Superior temporal gyrus (tissue), 1 donor: ENCODE data around the gene FAM20A.
A peak's percentile ranks its signal among the peaks of the same experiment; 100 is the strongest.
"Not testable (repeated sequence)": the region's sequence is repeated elsewhere in the genome, so short reads cannot be mapped to it uniquely, and the experiment has no call there.

Experiments
- DNase-seq: peaks from one replicate; pipeline ENCODE4 v3.0.0-alpha.2; 2016; ENCODE audit errors: extremely low spot score

Gene FAM20A

DNA sequence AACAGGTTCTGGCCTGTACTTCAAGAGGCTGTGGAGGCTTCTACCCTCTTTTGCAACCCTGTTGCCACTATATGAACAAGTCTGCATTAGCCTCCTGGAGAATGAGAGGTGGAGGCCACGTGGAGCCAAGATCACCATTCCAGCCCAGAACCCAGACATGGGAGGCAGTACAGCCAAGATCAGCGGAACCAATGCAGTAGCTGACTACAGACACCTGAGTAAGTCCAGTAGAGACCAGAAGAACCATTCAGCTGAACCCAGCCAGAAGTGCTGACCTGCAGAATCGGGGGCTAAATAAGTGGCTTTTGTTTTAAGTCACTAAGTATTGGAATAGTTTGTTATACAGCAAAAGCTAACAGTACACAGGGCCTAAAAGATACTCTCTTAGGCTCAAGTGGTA is 12.1 kb downstream of the FAM20A start:
- no peak for DNase-seq

DNA sequence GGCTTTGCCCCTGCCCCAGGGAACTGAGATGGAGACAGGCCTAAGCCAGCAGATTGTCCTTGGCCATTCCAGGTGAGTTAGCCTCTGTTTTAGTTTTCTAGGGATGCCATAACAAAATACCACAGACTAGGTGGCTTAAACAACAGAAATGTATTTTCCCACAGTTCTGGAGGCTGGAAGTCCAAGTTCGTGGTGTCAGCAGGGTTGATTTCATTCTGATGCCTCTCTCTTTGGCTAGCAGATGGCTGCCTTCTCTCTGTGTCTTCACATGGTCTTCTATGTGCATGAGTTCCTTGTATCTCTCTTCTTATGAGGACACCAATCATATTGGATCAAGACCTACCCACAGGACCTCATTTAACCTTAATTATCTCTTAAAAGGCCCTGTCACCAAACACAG is 12.8 kb downstream of the FAM20A start:
- DNase-seq: no peak

DNA sequence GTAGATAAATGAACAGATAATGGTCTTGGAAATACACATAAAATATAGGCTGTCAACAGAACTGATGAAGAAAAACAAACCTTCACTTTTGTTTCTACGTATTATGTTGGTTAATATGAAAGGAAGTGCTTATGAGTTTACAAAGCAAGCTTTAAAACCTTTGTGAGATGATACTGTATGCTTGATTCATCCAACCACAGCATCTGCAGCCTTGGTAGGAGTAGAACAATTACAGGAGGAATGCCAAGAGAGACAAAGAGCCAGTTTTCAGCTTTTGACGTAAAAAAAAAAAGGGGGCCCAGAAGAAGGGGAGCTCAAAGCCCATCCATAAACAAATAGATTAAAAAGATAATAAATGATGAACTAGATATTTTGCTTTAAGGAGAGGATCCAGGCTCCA is 13.3 kb downstream of the FAM20A start:
- DNase-seq: no peak

DNA sequence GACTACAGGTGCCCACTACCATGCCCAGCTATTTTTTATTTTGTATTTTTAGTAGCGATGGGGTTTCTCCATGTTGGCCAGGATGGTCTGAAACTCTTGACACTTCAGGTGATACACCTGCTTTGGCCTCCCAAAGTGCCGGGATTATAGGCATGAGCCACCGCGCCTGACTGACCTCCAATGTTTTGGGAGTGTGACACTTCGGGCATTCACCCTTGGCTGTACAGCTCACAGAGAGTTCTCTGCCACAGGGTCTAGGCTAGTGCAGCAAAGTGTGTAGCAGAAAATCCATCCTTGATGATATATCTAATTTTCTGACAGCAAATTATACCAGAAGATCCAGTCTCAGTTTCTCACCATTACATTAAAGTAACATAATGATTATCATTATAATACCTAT is 14.1 kb downstream of the FAM20A start:
- DNase-seq: no peak

DNA sequence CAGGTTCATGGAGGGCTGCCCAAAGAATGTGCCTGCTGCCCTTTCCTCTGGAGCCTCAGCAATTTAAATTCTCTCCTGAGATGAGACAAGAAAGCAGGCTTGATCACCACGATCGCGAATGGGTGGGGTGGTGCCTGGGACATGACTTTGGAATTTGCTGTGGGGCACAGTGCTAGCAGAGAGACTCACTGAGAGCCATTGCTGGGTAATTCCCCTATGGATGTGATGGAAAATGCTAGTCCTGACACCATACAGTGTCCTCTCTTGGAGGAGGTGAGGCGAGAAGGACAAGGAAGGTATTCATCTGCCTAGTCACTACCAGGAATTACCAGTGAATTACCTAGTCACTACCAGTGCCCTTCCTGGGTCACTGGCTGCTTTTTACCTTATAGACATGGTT is 15.5 kb downstream of the FAM20A start:
- no peak for DNase-seq

DNA sequence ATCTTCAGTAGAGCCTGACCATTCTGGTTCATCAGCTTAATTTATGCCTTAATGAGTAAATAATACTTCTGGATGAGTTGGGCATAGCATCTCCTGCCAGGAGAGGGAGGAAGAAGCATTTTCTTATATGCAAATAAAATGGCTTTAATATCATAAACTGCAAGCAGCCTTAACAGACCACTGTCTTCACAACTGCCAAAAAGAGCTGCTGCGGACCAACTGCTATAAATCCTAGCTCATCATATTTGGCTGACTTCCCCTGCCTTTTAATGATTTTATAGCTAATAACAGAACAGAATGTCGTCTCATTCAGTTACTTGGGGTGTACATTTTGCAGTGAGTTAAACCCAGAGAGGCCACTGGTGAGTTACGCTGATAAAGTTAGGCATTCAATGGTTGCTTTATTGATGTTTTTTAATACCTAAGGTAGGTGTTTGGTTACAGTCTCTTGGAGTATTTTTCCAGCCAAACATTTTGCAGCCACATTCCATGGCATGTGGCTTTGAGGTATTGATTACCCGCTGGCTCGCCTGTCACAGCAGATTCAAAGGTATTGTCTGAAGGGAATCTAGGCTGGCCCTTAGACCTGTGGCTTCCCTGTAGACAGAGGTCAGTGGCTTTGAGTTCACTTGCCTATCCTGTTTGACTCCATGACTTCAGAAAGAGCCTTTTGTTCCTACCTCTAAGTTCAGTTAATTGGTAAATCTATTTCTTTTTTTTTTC is 16.4 kb downstream of the FAM20A start:
- DNase-seq: no peak

DNA sequence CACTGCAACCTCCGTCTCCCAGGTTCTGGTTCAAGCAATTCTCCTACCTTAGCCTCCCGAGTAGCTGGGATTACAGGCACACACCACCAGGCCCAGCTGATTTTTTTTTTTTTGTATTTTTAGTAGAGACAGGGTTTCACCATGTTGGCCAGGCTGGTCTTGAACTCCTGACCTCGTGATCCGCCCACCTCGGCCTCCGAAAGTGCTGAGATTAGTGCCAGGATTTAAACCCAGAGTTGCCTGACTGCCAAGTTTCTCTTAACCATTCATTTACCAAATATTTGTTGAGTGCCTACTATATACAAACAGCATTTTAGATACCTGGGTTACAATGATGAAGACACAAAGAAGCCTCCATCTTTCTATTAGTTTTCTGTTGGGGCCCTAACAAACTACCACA is 18.3 kb downstream of the FAM20A start:
- DNase-seq: not testable (repeated sequence)

DNA sequence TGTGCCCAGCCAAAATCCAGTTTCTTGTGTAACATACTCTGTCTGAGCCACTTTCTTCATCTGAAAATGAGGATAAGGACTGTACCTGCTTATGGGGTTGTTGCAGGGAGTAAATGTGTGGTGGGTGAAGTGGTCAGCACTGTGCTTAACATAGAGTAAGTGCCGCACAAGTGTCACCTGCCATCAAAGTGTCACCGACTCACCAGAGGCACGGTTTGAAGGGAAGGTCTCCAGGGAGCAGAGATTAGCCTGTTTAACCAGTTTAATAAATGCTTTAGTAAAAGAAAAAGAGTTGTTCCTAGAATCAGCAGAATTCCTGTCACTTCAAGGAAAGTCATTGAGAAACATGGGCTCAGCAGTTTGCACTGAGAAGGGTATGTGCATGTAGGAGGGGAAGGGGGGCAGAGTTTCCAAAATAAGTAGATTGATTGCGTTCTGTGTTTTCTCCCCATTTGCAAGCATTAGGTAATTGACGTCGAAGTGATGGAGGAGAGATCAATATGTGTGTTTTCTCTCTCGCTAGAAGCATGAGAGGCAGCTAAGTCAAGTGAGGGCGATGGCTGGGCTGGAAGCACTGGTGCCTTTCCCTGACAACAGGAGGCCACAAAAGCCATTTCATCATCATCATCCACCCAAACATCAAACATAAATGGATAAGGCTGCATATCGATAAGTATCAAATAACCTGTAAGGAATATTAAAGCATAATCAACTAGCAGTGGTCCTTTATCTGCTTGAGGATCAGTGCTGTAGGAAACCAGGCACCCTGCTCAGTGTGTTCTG is 19.1 kb downstream of the FAM20A start:
- DNase-seq: no peak

DNA sequence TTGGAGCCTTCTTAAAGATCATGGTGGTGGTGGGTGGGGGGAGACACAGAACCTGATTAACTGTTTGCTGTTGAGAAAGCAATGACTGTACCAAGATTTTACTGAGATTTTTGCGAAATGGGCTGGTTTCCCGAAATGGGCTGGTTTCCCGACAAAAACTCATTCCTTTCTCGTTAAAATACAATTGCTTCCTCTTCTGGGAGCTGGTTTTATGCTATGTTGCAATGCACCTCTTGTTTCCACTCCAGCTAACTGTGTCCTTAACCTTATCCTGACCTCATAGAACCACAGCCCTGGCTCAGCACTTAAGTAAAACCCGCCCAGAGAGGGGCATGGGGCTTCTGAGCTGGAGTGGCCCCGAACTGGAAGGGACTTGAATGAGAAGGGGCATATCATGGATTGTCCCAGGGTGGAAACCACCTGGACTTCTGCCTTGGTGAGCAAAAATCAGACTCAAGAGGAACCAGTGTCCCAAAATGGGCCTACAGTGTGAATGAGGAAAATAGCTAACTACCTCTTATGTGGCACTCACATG is 20.9 kb downstream of the FAM20A start:
- no peak for DNase-seq

DNA sequence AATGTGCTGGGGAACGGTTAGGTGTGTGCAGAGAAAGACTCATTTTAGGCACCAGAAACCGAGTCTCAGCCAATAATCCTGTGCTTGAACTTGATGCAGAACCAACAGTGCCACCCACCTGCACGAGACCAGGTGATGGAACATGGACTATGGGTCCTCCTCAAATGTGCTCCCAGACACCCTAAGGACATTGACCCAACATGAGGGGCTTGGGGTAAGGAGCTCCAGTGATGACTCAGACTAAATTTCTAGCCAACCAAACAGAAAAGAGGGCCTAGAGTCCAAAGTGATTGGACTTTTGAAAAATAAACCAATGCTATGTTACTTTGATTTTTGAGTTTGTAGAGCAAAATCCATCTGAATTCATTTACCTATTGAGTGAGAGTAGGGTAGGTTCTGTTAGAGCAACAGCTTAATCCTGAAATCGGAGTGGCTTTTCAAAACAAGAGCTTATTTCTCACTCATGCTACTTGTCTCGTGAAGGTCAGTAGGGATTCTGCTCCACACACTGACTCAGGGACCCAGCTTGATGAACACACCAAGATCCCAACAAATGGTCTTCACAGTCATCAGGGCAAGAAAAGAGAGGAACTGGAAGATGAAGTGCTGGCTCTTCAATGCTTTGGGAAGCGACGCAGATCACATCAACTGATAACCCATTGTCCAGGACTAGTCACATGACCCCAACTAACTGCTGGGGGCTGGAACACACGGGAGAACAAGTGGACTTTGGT is 21.8 kb downstream of the FAM20A start:
- no peak for DNase-seq

DNA sequence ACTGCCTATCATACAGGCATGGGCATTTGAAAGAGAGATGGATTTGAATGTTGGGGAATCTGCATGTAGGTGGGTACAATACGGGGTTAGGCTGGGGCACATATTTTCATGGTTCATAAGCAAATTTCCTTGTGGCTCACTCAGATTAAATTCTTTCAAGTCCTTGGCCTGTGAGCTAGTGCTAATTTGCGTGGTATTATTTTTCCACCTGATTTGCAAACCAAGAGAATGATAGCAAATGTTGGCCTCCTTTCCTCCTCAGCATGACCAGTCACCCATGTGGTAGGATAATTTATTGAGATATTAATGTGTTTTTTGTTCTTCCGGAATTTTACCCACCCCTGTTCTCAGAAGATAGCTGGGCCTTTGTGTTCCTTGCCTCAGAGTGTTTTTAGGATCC is 22.9 kb downstream of the FAM20A start:
- no peak for DNase-seq

DNA sequence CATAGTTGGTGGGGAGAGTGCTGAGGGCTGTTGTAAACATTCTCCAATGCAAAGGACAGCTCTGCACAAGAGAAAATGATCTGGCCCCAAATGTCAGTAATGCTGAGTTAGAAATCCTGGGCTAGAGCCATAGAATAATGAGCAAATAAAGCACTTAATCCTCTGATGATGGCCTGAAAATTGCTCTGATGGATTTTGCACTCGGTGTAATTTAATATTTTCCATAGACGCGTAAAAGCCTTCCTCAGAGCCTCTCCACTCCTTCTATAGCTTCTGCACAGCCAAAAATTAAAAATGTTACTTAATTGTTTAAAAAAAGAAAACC is 23.7 kb downstream of the FAM20A start:
- DNase-seq: no peak

DNA sequence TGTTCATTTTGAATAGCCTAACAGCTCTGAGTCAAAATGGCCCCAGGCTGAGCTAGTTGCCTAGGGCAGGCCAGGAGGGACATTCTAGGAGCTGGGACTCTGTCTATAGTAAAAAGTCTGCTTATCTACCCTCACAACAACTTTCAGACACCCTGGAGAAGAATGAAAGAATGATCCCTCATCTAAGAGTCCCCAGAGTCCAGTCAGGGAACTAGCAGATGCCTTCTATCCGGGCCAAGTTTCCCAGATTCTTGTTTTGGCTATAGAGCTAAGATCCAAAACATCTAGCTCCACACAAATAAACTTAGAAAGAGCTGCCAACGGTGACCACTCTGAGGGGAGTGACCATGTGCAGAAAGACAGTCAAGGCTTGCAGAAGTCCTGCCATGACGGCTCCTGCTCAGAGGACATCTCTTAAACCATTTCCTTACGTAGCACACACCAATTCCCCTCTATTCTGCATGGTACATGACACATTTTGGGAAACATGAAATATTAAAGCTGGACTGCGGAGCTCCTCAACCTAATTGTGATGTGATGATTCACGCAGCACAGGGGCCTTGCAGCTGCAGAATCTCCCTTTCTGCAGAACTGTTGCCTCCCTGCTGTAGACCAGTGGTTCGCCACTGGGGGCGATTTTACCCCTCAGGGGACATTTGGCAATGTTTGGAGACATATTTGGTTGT is 24.2 kb downstream of the FAM20A start:
- no peak for DNase-seq

DNA sequence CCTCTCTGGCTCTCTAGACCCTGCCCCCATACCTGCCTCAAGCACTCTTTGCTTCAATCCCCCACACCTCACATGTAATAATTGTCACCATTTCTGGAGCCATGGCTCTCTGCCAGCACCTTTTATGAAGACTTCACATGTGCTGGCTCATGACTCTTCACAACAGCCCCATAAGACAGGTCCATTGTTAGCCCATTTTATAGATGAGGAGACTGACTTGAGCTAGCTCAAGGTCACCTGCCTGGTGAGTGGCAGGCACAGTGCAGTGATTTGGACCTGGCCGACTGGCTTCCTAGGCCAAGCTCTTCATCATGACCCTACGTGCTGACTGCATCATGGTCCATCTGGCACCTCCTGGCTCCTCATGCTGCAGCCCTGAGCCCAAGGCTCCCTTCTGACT is 25.0 kb downstream of the FAM20A start:
- no peak for DNase-seq

DNA sequence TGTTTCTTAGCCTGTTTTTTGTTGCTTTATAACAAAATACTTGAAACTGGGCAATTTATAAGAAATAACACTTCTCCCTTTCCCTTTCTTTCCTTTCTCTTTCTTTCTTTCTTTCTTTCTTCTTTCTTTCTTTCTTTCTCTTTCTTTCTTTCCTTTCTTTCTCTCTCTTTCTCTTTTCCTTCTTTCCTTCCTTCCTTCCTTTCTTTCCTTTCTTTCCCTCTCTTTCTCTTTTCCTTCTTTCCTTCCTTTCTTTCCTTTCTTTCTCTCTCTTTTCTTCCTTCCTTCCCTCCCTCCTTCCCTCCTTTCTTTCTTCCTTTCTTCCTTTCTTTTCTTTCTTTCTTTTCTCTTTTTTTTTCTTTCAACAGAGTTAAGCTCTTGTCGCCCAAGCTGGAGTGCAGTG is 27.8 kb downstream of the FAM20A start:
- no peak for DNase-seq

DNA sequence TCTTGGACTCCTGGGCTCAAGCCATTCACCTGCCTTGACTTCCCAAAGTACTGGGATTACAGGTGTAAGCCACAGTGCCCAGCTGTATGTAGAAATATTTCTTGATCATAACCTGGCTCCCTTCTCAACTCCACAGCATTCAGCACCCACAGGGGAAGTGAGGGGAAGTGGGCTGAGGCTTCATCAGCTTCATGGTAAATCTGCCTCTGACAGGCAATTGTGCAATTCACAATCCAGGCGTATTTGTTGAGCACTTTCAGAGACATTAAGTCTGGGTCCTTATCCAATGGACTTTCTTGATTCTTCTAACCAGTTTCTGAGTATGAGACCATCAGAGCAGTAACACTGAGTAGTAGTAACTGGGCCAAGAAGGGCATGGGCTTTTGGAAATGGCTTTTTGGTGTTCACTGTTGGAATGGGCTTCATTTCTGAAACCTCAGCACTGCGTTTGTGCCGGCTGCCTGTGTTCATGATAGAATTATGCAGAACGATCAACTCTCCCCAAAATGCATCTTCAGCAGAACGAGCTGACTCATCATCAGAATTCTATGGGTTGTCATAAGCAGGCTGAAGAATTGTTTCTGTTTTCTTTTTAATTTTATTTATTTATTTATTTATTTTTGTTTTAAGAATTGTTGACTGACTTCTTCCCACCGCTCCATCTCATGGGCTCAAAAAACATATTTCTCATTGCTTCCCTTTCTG is 28.9 kb downstream of the FAM20A start:
- DNase-seq: no peak

DNA sequence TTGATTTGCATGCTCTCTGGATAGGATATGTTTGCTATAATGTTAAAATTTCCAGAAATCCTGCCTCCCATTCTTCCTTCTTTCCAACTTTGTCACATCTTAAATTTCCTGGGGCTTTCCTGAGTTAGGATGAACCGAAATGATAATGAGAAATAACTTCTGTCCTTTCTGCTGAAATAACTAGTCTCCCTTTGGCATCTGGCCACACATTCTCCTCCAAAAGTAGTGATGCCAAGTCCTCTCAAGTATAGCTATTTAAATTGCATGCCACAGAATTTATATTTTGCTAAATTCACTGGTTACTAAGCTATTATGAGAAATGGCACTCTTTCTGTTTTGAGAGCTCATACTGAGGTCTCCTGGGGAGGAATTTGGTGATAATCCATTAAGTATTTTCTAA is 30.6 kb downstream of the FAM20A start:
- DNase-seq: peak; percentile 31

DNA sequence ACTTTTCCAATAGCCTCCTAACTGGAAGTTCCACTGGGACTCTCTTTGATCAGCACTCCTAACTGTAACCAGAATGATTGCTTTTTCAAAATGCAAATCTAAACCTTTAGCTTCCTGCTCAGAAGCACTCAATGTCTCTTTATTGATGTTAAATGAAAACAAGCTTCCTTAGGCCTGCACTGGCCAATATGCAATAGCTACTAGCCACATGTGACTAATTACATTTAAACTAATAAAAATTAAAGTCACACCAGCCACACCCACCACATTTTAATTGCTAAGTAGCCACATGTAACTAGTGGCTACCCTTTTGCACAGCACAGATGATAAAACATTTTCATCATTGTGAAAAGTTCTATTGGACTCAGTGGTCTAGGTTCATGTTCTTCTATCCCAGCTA is 31.8 kb downstream of the FAM20A start:
- DNase-seq: no peak

DNA sequence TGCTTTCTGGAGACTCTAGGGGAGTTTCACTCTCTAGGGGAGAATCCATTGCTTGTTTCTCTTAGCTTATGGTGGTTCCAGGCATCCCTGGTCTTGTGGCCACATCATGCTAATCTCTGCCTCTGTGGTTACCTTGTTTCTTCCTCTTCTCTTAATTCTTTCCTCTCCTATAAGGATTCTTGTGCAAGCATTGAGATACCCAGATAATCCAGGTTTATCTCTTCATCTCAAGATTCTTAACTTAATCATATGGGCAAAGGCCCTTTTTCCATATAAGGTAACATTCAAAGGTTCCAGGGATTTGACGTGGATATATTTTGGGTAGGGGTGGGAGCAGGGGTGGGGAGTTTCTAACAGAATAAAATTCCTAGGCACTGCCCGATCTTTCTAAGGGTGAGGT is 32.6 kb downstream of the FAM20A start:
- no peak for DNase-seq

DNA sequence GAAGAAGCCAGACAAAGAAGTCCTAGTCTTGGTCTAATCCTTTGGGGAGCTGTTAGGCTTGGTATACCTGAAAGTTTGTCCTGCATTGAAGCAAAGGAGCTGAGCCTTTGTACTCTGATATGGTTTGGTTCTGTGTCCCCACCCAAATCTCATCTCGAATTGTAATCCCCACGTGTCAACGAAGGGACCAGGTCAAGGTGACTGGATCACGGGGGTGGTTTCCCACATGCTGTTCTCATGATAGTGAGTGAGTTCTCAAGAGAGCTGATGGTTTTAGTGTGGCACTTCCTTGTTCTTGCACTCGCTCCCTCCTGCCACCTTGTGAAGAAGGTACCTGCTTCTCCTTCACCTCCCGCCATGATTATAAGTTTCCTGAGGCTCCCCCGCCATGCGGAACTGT is 33.6 kb downstream of the FAM20A start:
- no peak for DNase-seq

DNA sequence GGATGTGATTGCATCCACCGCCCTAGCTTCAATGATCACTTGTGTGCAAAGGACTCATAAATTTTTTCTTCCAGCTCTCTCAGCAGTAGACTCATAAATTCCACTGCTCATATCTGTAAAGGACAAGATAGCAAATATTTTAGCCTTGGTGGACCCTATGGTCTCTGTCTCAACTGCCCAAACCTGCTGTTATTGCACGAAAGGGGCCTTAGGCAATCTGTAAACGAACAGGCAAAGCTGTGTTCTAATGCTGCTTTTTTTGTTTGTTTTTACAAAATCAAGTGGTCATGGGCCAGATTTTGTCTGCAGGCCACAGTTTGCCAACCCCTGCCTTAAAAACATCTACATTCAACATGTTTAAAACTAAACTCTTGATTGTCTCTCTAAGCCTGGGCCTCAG is 34.1 kb downstream of the FAM20A start:
- no peak for DNase-seq

DNA sequence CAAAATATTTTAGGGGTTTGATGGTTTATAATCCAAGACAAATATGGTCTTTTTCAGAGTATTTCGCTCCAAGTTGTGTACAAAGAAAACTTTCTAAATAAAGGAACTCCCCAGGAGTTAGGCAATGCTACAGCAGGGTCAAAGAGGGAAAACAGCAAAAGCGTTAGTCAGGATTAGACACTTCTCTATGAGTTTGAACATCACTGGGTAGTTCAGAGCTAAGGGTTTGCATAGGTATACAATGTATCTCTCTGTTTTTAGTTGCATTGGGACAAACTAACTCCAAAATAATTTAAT is 34.8 kb downstream of the FAM20A start:
- no peak for DNase-seq
